CD4-positive, CD25-positive, alpha-beta regulatory T cell (primary cell): ENCODE measurements around the gene RNF44. TPM values are rescaled to one million over a fixed set of nuclear protein-coding genes. Genes with fewer than 3 reads are reported as not detected.

ENCODE experiments used
- ATAC-seq, 2 donors: fragments of 150-1000 bp; cut with Tn5 transposase; one replicate each; pipeline ENCODE4 v1.10.0; 2021; ENCODE audit warnings: low read depth in 2 of 2, moderate number of reproducible peaks in 2 of 2, moderate library complexity in 1 of 2
- DNase-seq, 3 donors: peaks; one replicate each; pipeline versions ENCODE4 v3.0.0 to v3.0.0-alpha.2; 2012 to 2022; ENCODE audit warnings: mixed read lengths in 1 of 3
- H3K27ac ChIP-seq: one replicate; pipeline ENCODE4 v1.7.0; 2013; ENCODE audit warnings: mild to moderate bottlenecking, low read length; ENCODE audit not compliant: insufficient read depth, poor library complexity, severe bottlenecking
- H3K27me3 ChIP-seq: one replicate; pipeline ENCODE4 v1.7.0; 2013; ENCODE audit warnings: low read length; ENCODE audit not compliant: control insufficient read depth, insufficient read depth
- H3K36me3 ChIP-seq: one replicate; pipeline ENCODE4 v1.7.0; 2013; ENCODE audit warnings: mild to moderate bottlenecking, low read length, moderate library complexity; ENCODE audit not compliant: control insufficient read depth, insufficient read depth
- H3K4me1 ChIP-seq: 2 replicates; pipeline ENCODE4 v1.7.0; 2013; ENCODE audit warnings: mild to moderate bottlenecking, low read length; ENCODE audit not compliant: insufficient read depth, control insufficient read depth, poor library complexity, severe bottlenecking
- H3K4me3 ChIP-seq: one replicate; pipeline ENCODE4 v1.7.0; 2013; ENCODE audit warnings: low read depth, mild to moderate bottlenecking, low read length, moderate library complexity
- H3K9me3 ChIP-seq, 2 experiments: 1 replicate in 1 of 2; 2 replicates in 1 of 2; pipeline ENCODE4 v1.7.0; 2013; ENCODE audit warnings: low read length in 2 of 2, mild to moderate bottlenecking in 1 of 2, moderate library complexity in 1 of 2; ENCODE audit not compliant: control insufficient read depth in 2 of 2
- H3K27ac Mint-ChIP-seq, 3 donors: one replicate each; pipeline ENCODE4 v1.8.0; 2020 to 2022; ENCODE audit warnings: mild to moderate bottlenecking in 3 of 3, mixed read lengths in 3 of 3, moderate library complexity in 2 of 3
- H3K27me3 Mint-ChIP-seq: one replicate; pipeline ENCODE4 v1.8.0; 2022; ENCODE audit warnings: mild to moderate bottlenecking, mixed read lengths
- H3K36me3 Mint-ChIP-seq: one replicate; pipeline ENCODE4 v1.8.0; 2020; ENCODE audit warnings: mixed read lengths
- H3K4me1 Mint-ChIP-seq, 4 donors: one replicate each; pipeline ENCODE4 v1.8.0; 2020 to 2022; ENCODE audit warnings: mixed read lengths in 4 of 4, mild to moderate bottlenecking in 1 of 4
- H3K4me3 Mint-ChIP-seq, 4 donors: one replicate each; pipeline ENCODE4 v1.8.0; 2020 to 2022; ENCODE audit warnings: mild to moderate bottlenecking in 4 of 4, mixed read lengths in 4 of 4, moderate library complexity in 3 of 4
- H3K9me3 Mint-ChIP-seq, 7 donors: one replicate each; pipeline ENCODE4 v1.8.0; 2020 to 2022; ENCODE audit warnings: mixed read lengths in 7 of 7, mild to moderate bottlenecking in 3 of 7, moderate library complexity in 2 of 7
- polyA plus RNA-seq, 4 donors: library from polyadenylated mRNA; unstranded; fragments of 300-500 nt; fragmentation: Illumina TruSeq; gene quantifications; one replicate each; pipeline ENCODE4 v1.2.3, GENCODE V29; 2021
- total RNA-seq: library from RNA; stranded (reverse); gene quantifications from one replicate; pipeline ENCODE4 v1.2.3, GENCODE V29; 2022

RNF44 gene
- total and polyA plus RNA-seq, 5 donors from 2014 or later = 2.3 to 268 (median 3.8) TPM

DNA sequence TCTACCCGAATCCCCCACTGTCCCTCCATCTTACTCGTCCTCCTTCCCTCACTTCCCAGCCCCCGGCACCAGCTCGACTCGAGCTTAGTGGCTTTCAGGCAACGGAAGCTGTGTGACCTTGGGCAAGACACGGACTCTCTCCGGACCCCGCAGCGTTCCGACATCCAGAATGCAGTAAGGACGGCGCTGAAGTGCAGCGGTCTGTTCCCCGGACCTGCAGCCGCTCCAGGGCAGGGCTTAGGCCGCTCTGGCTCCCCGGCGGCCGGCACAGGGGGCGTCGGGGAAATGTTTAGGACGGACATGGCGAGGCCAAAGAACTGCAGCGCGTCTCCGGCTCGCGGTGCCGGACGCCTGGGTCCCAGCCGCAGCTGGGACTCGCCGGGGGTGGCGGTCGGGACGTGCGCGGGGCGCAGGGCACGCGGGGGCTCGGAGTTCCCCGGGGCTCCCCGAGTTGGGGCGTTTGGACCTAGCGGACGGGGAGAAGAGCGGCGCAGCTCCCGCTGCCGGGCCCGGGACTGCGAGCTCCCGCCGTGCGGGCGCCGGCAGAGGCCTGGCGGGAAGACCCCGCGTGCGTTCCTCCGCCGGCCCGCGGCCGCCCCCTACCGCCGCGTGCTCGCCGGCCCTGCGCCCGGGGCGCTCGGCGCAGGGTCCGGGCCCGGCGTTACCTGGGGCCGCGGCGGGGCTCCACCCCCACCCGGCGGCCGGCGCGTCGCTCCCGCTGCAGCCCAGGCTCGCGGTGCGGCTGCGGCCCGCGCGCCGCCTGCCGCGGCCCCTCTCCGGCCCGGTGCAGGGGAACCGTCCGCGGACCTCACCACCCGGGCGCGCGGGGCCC lies 5.6 kb upstream of the RNF44 start:
- H3K4me3 Mint-ChIP-seq = peak overlapping the region; percentile 92 to 97 (median 94)
- Histone ChIP-seq H3K36me3 (no peaks in the 10 kb centered on the region), H3K27ac (peak overlapping the region; percentile 91), H3K27me3 (no peaks in the 10 kb centered on the region), H3K4me3 (peak overlapping the region; percentile 67), H3K4me1 (peaks cover 66% of the 10 kb centered on the region), H3K9me3 (no peaks in the 10 kb centered on the region)
- peak overlapping the region; percentile 97 to 100 (median 98) for H3K27ac Mint-ChIP-seq
- DNase-seq (peak; percentile 29 to 58 (median 40)), ATAC-seq (peak; percentile 19 to 22)
- peaks cover 0 to 81% (median 52%) of the 10 kb centered on the region in 4 donors for H3K4me1 Mint-ChIP-seq
- H3K9me3 Mint-ChIP-seq = no peaks in the 10 kb centered on the region
- no peaks in the 10 kb centered on the region for H3K36me3 Mint-ChIP-seq
- no peaks in the 10 kb centered on the region for H3K27me3 Mint-ChIP-seq

DNA sequence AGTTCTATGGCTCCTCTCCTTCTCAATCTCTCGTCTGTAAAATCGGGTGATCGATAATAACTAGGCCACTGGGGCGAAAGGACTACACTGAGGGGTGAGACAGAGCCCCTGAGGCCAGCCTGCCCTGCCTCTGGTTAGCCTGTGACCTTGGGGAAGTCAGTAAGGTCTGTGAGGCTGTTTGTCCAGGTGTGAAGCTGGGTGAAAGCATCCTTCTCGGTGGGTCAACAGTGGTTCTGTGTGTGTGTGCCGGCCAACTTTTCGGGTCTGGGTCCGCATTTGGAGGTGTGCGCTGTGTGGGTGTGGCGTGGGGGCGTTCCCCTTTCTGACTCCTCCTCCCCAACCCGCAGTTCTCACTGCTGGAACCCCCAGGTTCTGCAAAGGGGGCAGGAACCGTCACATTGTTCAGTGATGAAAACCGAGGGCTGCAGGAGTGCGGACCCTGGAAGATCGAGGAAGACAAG lies 5.0 kb upstream of the RNF44 start:
- peaks cover 63% of the 10 kb centered on the region for H3K4me1 ChIP-seq
- H3K36me3 Mint-ChIP-seq = no peaks in the 10 kb centered on the region
- H3K27me3 Mint-ChIP-seq = peaks cover 4% of the 10 kb centered on the region
- H3K9me3 Mint-ChIP-seq = no peaks in the 10 kb centered on the region
- peak; percentile 66 to 81 (median 66) for DNase-seq
- H3K27ac Mint-ChIP-seq = peak overlapping the region; percentile 97 to 100 (median 98)
- H3K36me3 ChIP-seq = no peaks in the 10 kb centered on the region
- peak overlapping the region; percentile 91 to 97 (median 94) for H3K4me3 Mint-ChIP-seq
- H3K4me3 ChIP-seq = peak overlapping the region; percentile 67
- no peaks in the 10 kb centered on the region for H3K27me3 ChIP-seq
- peaks cover 0 to 75% (median 48%) of the 10 kb centered on the region in 4 donors for H3K4me1 Mint-ChIP-seq
- H3K9me3 ChIP-seq = no peaks in the 10 kb centered on the region
- peak overlapping the region; percentile 89 for H3K27ac ChIP-seq
- no peak for ATAC-seq

DNA sequence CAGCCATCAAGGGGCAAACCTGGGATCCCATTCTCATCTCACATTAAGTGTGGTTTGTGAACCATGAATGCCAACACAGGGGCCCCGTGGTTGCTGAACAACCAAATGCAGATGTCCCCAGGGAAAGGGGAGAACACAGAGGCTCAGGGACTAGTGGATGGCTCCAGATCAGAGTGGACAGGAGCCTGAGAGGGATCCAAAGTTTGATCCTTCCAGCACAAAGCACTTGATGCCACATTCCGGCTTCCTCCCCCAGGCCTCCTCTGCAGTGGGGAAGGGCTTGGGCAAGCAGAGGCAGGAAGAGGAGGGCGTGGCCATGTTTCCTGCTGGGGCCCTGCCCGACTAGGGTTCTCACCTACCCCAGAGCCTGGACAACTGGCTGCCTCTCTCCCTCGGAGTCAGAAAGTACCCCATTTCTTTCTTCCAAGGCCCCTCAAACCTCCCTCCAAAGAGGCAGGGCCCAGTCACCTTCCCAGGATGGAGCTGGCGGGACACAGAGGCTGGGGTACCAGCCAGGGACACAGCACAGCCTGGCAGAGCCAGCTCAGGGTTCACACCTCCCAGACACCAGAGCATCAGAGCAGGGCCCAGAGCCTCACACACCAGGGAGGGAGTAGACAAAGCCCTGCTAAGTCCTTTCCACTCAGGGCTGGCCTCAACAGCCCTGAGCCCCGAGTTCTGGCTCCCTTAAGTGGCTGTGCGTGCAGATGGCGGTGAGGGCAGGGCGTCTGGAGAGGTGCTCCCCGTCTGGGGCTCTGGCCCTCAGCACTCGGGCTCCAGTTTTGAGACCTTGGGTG lies 4.3 kb upstream of the RNF44 start:
- H3K27me3 ChIP-seq = no peaks in the 10 kb centered on the region
- no peaks in the 10 kb centered on the region for H3K36me3 Mint-ChIP-seq
- no peaks in the 10 kb centered on the region for H3K9me3 ChIP-seq
- peaks cover 63% of the 10 kb centered on the region for H3K4me1 ChIP-seq
- H3K36me3 ChIP-seq = no peaks in the 10 kb centered on the region
- peak overlapping the region; percentile 67 for H3K4me3 ChIP-seq
- peak overlapping the region; percentile 89 for H3K27ac ChIP-seq
- no peaks in the 10 kb centered on the region for H3K9me3 Mint-ChIP-seq
- peak overlapping the region; percentile 97 to 100 (median 98) for H3K27ac Mint-ChIP-seq
- ATAC-seq = no peak
- H3K4me1 Mint-ChIP-seq = peaks cover 0 to 74% (median 48%) of the 10 kb centered on the region in 4 donors
- peak; percentile 65 to 88 (median 71) for DNase-seq
- peaks cover 4% of the 10 kb centered on the region for H3K27me3 Mint-ChIP-seq
- peak overlapping the region; percentile 91 to 97 (median 94) for H3K4me3 Mint-ChIP-seq

DNA sequence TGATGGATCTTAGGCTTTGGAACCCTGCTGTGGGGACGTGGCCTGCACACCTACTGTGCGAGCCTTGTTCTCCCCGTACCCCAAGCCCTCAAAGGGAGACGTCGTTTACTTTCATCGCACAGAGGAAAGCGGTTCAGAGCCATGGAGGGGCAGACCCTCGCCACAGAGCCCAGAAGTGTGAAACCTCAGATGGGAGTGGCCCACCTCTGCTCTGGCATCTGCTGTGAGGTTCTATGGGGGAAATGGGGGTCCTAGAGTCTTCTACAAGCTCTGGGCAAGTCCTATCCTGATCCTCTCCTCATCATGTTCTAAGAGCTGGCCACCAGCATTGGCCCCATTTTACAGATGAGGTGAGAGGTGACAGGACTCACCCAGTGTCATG lies 3.7 kb upstream of the RNF44 start:
- no peaks in the 10 kb centered on the region for H3K9me3 ChIP-seq
- no peak for DNase-seq
- no peaks in the 10 kb centered on the region for H3K9me3 Mint-ChIP-seq
- ATAC-seq = no peak
- H3K27me3 Mint-ChIP-seq = peaks cover 4% of the 10 kb centered on the region
- peaks cover 0 to 69% (median 46%) of the 10 kb centered on the region in 4 donors for H3K4me1 Mint-ChIP-seq
- H3K4me1 ChIP-seq = peaks cover 68% of the 10 kb centered on the region
- H3K27me3 ChIP-seq = no peaks in the 10 kb centered on the region
- H3K36me3 ChIP-seq = no peaks in the 10 kb centered on the region
- H3K36me3 Mint-ChIP-seq = peaks cover under 1% of the 10 kb centered on the region
- H3K4me3 ChIP-seq = peak overlapping the region; percentile 67
- peak overlapping the region; percentile 97 to 100 (median 98) for H3K27ac Mint-ChIP-seq
- peak overlapping the region; percentile 89 for H3K27ac ChIP-seq
- H3K4me3 Mint-ChIP-seq = peak overlapping the region; percentile 91 to 97 (median 94)

DNA sequence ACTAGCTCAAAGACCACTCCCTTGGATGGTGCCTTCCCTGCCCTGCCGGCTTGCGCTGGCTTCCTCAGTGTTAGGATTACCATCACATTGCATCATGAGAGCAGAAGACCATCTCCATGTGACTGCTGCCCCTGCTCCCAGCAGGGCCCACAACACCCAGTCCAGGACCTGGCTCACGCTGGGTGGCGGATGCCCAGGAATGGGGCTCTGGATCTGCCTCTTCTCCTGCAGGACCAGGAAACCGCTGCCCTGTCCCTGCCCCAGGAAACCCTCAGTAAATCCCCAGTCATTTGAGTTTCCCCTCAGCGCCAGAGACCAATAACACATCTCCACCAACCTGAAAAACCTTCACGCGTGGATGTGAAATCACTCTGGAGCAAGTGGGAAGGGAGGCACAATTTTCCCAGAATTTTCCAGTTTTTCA lies 3.3 kb upstream of the RNF44 start:
- H3K27me3 Mint-ChIP-seq = peaks cover 7% of the 10 kb centered on the region
- ATAC-seq = no peak
- peaks cover 71% of the 10 kb centered on the region for H3K4me1 ChIP-seq
- H3K27ac Mint-ChIP-seq = peak overlapping the region; percentile 96 to 100 (median 98)
- H3K4me3 ChIP-seq = no peak overlapping the region
- H3K27ac ChIP-seq = peak overlapping the region; percentile 89
- no peaks in the 10 kb centered on the region for H3K9me3 Mint-ChIP-seq
- H3K4me1 Mint-ChIP-seq = peaks cover 0 to 64% (median 44%) of the 10 kb centered on the region in 4 donors
- peak overlapping the region; percentile 78 to 97 (median 92) for H3K4me3 Mint-ChIP-seq
- H3K9me3 ChIP-seq = no peaks in the 10 kb centered on the region
- DNase-seq = no peak
- no peaks in the 10 kb centered on the region for H3K36me3 ChIP-seq
- peaks cover 5% of the 10 kb centered on the region for H3K36me3 Mint-ChIP-seq
- no peaks in the 10 kb centered on the region for H3K27me3 ChIP-seq

DNA sequence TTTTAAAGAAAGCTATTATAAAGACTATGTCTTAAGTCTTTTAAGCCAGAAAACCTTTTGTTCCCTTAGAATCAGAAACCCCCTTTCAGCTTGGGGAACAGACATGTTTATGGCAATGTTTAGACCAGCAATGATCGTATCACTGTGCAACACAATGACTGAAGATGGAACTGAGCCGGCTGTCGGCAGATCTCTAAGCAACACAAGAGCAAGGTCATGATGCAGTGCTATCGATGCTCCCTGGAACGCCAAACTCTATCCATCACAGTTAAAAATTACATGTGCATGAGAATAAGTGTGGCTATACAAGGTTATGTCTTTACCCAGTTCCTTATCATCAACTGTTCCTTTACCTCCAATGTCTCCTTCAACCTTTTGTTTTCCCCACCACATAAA lies 1.8 kb upstream of the RNF44 start:
- Mint-ChIP-seq H3K27ac (peak overlapping the region; percentile 65 to 100 (median 80)), H3K4me1 (peaks cover 7 to 62% (median 51%) of the 10 kb centered on the region in 4 donors), H3K36me3 (peaks cover 13% of the 10 kb centered on the region), H3K4me3 (peak overlapping the region in 1 of 4 donors; percentile 93), H3K9me3 (no peaks in the 10 kb centered on the region), H3K27me3 (peaks cover 12% of the 10 kb centered on the region)
- H3K4me1 ChIP-seq = peaks cover 77% of the 10 kb centered on the region
- H3K27me3 ChIP-seq = no peaks in the 10 kb centered on the region
- no peak overlapping the region for H3K4me3 ChIP-seq
- peak overlapping the region; percentile 100 for H3K27ac ChIP-seq
- H3K9me3 ChIP-seq = no peaks in the 10 kb centered on the region
- DNase-seq (no peak), ATAC-seq (no peak)
- H3K36me3 ChIP-seq = no peaks in the 10 kb centered on the region

DNA sequence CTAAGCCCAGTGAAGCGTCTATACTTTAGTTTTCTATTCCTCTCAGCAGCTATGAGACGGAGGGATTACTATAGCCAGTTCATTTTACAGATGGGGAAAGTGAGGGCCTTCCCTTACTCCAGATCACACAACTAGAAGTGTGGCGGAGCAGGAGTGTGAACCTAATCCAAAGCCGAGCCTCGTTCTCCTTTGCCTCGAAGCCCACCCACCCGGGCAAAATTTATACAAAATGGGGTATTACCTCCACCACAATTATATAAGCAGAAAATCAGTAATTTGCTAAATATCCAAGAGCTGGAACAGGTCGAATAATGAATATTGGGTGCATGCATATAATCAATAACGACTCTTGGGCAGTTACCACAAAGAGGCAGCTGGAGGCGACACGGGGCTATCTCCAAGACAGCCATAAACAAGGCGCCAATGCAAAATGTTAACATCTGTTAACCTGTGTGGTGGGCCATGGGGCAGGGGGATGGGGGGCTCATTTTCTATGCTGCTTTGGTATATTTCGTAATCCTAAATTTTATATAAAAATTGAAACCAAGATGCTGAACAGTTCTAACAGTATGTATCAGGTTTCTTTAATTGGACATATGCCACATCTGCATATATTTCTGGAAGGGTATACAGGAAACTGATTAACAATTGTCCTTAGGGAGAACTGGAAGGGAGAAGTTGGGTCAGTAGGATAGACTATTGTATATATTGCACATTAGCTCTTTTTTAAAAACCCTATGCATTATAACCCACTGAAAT lies 1.2 kb upstream of the RNF44 start:
- Mint-ChIP-seq H3K27ac (peak overlapping the region; percentile 78 to 100 (median 100)), H3K4me3 (peak overlapping the region; percentile 93 to 98 (median 98)), H3K36me3 (peaks cover 19% of the 10 kb centered on the region), H3K27me3 (peaks cover 12% of the 10 kb centered on the region), H3K4me1 (peaks cover 11 to 64% (median 55%) of the 10 kb centered on the region in 4 donors), H3K9me3 (no peaks in the 10 kb centered on the region)
- Histone ChIP-seq H3K27me3 (no peaks in the 10 kb centered on the region), H3K4me3 (peak overlapping the region; percentile 77), H3K27ac (peak overlapping the region; percentile 100), H3K36me3 (no peaks in the 10 kb centered on the region), H3K9me3 (no peaks in the 10 kb centered on the region), H3K4me1 (peaks cover 77% of the 10 kb centered on the region)
- no peak for DNase-seq
- no peak for ATAC-seq
